Left ventricle myocardium inferior (tissue), 1 donor: Measurements from ENCODE around the gene CRABP2. TPM values are rescaled to one million over a fixed set of nuclear protein-coding genes. Genes with fewer than 3 reads are reported as not detected.

Experiments
- DNase-seq: peaks from one replicate; pipeline ENCODE4 v3.0.0-alpha.2; 2020
- H3K27ac ChIP-seq: fragments of 200-600 bp; replicated peaks from 2 replicates; pipeline ENCODE4 v1.8.0; 2021
- H3K27me3 ChIP-seq: fragments of 200-600 bp; 2 replicates; pipeline ENCODE4 v1.8.0; 2021; ENCODE audit warnings: low read depth
- H3K36me3 ChIP-seq: fragments of 200-600 bp; 2 replicates; pipeline ENCODE4 v1.8.0; 2021
- H3K4me1 ChIP-seq: fragments of 200-600 bp; 2 replicates; pipeline ENCODE4 v1.8.0; 2021
- H3K4me3 ChIP-seq: fragments of 200-600 bp; 2 replicates; pipeline ENCODE4 v1.8.0; 2021; ENCODE audit warnings: mild to moderate bottlenecking, moderate library complexity
- H3K9me3 ChIP-seq: fragments of 200-600 bp; replicated peaks from 2 replicates; pipeline ENCODE4 v1.8.0; 2021
- intact Hi-C: fragments of 100-400 bp; cut with micrococcal nuclease; formaldehyde crosslinking; loops from one replicate; pipeline ENCODE4 v1.11.0; 2022
- total RNA-seq: library from RNA; stranded (reverse); fragmentation: NEBNext Ultra II Directional; extraction: Animal tissue kit (Norgen Biotek cat#: 25700); gene quantifications from one replicate; pipeline ENCODE4 v1.2.1, GENCODE V29; 2021
- TF ChIP-seq, protein P1 (sequence below): fragments of 200-600 bp; IDR thresholded peaks from 2 replicates; pipeline ENCODE4 v1.8.0; 2021; ENCODE audit warnings: antibody characterized with exemption, mild to moderate bottlenecking, borderline replicate concordance
- donor health status: DM: no; HTN: yes; CAD: no; lungs with severe emphysema.

Gene CRABP2
- total RNA-seq, 1 donor from 2014 or later = 0.60 TPM

DNA sequence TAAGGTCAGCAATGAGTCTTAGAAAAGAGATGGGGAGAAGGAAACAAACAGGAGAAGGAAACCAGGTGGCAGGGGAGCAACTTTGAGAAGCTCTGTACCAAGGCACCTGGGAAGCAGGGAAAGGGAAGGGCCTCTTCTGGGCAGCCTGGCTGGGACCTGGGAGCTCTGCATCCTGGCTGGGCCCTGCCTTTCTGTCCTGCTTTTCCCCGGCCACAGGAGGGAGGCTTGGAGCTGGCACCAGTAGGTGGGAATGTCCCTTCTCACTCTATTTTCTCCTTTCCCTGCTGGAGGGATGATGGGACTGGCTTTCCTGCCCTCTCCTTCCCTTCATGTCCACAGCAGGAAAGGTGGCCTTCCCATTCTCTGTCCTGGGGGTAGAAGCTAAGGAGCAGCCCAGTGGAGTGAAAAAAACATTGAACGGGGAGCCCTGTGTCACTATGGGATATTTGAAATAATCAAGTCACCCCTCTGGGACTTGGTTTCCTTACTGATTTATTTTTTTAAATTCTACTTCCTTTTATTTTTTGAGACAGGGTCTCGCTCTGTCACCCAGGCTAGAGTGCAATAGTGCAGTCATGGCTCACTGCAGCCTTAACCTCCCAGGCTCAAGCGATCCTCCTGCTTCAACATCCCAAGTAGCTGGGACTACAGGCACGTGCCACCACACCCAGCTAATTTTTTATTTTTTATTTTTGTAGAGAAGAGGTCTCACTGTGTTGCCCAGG, 23.1 kb downstream of the CRABP2 start:
- intact Hi-C loops = no loop called here
- TF ChIP-seq, protein P1, sequence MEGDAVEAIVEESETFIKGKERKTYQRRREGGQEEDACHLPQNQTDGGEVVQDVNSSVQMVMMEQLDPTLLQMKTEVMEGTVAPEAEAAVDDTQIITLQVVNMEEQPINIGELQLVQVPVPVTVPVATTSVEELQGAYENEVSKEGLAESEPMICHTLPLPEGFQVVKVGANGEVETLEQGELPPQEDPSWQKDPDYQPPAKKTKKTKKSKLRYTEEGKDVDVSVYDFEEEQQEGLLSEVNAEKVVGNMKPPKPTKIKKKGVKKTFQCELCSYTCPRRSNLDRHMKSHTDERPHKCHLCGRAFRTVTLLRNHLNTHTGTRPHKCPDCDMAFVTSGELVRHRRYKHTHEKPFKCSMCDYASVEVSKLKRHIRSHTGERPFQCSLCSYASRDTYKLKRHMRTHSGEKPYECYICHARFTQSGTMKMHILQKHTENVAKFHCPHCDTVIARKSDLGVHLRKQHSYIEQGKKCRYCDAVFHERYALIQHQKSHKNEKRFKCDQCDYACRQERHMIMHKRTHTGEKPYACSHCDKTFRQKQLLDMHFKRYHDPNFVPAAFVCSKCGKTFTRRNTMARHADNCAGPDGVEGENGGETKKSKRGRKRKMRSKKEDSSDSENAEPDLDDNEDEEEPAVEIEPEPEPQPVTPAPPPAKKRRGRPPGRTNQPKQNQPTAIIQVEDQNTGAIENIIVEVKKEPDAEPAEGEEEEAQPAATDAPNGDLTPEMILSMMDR = no peak
- no peaks in the 10 kb centered on the region for H3K36me3 ChIP-seq
- peaks cover 54% of the 10 kb centered on the region for H3K27me3 ChIP-seq
- H3K4me1 ChIP-seq = peaks cover 4% of the 10 kb centered on the region
- DNase-seq = no peak
- H3K4me3 ChIP-seq = no peak overlapping the region
- no peak overlapping the region for H3K27ac ChIP-seq
- no peaks in the 10 kb centered on the region for H3K9me3 ChIP-seq

DNA sequence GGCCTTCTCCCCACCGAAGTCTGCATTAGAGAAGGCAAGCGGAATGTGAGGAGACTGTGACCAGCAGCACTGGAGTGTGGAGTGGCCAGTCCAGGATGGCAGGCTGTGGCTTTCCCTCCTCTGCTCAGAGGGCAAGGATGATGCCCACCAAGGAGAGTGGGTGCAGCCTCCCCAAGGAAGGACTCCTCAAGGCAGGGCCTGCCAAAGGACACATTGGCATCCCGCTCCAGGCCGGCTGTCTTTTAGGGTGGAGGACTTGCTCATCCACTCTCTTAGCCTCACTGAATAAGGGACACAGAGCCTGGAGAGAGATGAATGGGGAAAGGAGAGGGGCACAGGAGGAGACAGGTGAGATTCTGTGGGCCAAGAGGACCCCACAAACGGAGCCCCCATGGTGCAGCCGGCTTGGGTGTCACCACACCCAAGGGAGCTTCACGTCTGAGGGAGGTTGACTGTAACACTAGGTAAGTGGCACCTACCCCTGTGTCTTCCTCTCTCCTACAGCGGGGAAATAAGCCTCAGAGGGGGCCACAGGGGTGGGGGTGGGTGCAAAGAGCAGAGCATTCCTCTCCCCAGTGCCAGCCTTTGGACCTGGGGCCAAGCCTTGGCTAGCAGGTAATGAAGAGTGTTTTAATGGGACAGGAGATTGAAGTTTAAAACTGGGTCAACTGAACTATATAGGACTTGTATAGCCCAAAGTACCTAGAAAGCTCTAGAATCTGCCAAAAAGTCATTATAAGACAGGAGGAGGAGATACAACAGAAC, 24.0 kb downstream of the CRABP2 start:
- peaks cover 44% of the 10 kb centered on the region for H3K27me3 ChIP-seq
- no peaks in the 10 kb centered on the region for H3K36me3 ChIP-seq
- H3K4me1 ChIP-seq = peaks cover 14% of the 10 kb centered on the region
- H3K4me3 ChIP-seq = no peak overlapping the region
- TF ChIP-seq, protein P1 = no peak
- H3K9me3 ChIP-seq = no peaks in the 10 kb centered on the region
- H3K27ac ChIP-seq = no peak overlapping the region
- intact Hi-C loops = no loop called here
- no peak for DNase-seq

DNA sequence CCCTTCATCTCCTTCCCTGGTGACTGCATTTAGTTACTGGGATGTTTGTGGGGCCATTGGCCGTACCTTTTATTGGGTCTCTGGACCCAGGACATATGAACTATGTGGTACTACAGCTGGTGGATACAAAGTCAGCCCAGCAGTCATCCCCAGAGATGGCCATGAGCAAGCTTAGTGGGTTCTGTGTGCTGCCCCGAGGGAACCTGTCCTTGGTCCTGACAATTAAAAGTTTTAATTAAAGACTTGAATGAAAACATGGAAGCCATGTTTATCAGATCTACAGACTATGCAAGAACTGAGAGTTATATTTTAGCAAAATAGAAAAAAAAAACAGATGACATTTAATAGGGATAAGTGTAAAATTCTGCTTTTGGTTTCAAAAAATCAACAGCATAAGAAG, 25.3 kb downstream of the CRABP2 start:
- Histone ChIP-seq H3K36me3 (peaks cover 3% of the 10 kb centered on the region), H3K4me1 (peaks cover 27% of the 10 kb centered on the region), H3K9me3 (no peaks in the 10 kb centered on the region), H3K4me3 (no peak overlapping the region), H3K27ac (no peak overlapping the region), H3K27me3 (peaks cover 31% of the 10 kb centered on the region)
- intact Hi-C loops = no loop called here
- TF ChIP-seq, protein P1 = no peak
- no peak for DNase-seq

DNA sequence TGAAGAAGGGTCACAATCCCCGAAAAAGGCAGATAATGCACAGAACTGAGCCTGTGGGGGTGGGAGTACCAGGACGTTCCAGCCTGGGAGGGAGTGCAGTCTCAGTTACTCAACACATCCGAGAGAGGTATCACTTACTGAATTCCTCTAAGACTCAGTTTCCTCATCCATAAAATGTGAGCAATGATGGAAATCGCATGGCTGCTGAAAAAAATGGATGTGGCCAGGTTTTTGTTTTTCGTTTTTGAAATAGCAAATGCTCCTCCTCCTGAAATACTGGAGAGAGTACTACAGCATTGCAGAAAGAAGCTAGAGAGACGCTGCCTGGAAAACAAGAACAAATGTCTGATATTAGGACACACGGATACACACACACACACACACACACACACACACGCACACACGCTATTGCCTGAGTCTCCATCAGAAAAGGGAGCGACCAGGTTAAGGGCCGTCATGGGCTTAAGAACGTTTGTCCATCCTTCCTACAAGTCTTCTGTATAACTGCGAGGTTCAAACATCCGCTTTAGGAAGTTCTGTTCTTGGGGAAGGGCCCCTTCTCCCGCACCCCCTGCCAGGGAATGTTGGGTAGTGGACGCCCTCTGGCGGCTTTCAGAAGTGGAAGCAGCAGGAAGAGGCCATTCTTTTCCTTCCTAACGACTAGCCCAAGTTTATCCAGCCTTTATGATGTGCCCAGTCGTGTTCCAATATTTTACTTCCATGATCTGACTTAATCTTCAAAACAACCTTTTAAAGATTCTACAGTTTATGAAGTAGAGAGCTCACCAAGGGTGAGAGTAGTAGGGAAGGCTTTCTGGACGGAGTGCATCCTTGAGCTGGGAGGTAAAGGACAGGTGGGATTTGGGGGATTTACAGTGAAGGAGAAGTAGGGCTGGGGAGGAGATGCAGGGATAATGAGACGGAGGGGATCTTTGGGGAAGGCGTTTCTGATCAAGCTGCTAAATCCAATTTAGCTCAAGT, 27.5 kb downstream of the CRABP2 start:
- H3K27ac ChIP-seq = peak overlapping the region; percentile 96
- intact Hi-C loops = loop anchor here (2.0 kb wide), 1 partner anchor 17 kb away; no protein-coding TSS in a partner anchor

More for the DNA sequence above, 27.5 kb downstream of the CRABP2 start:
- Histone ChIP-seq H3K27me3 (peaks cover 11% of the 10 kb centered on the region), H3K9me3 (no peaks in the 10 kb centered on the region), H3K4me1 (peaks cover 49% of the 10 kb centered on the region), H3K36me3 (peaks cover 18% of the 10 kb centered on the region), H3K4me3 (peak overlapping the region; percentile 90)
- DNase-seq = peak; percentile 74
- TF ChIP-seq, protein P1 = peak; percentile 89
